Tibial artery (tissue), 4 donors: ENCODE measurements around the gene CTBP1.

Experiments used
- DNase-seq, 2 donors: peaks; one replicate each; pipeline ENCODE4 v3.0.0-alpha.2; 2019
- H3K27ac ChIP-seq, 2 donors: fragments of 200-600 bp; sonication (generic) in 1 of 2; 1 replicate in 1 of 2; 2 replicates in 1 of 2; pipeline ENCODE4 v1.5.1; 2018 to 2019; ENCODE audit warnings: mild to moderate bottlenecking in 1 of 2
- H3K27me3 ChIP-seq, 2 donors: fragments of 200-600 bp; sonication (generic) in 1 of 2; one replicate each; pipeline versions ENCODE4 v1.5.1 to v1.6.0; 2016 to 2019
- H3K36me3 ChIP-seq, 3 donors: fragments of 200-600 bp; sonication (generic) in 2 of 3; one replicate each; pipeline ENCODE4 v1.5.1; 2016 to 2019; ENCODE audit warnings: mild to moderate bottlenecking in 2 of 3
- H3K4me1 ChIP-seq, 4 donors: fragments of 200-600 bp; sonication (generic) in 2 of 4; 1 replicate in 3 of 4; 2 replicates in 1 of 4; pipeline ENCODE4 v1.5.1; 2016 to 2019
- H3K4me3 ChIP-seq, 2 donors: fragments of 200-600 bp; sonication (generic) in 1 of 2; 1 replicate in 1 of 2; 2 replicates in 1 of 2; pipeline ENCODE4 v1.5.1; 2018 to 2019; ENCODE audit warnings: mild to moderate bottlenecking in 2 of 2
- H3K9me3 ChIP-seq, 3 donors: fragments of 200-600 bp; sonication (generic) in 1 of 3; one replicate each; pipeline ENCODE4 v1.5.1; 2016 to 2019
- CTCF ChIP-seq, 2 experiments: fragments of 200-600 bp in 1 of 2; fragments of 450-650 bp in 1 of 2; IDR thresholded peaks; one replicate each; pipeline ENCODE4 v1.5.1; 2017 to 2019; ENCODE audit warnings: antibody characterized with exemption in 2 of 2, mild to moderate bottlenecking in 1 of 2, moderate library complexity in 1 of 2
- intact Hi-C: fragments of 100-400 bp; cut with DNase I; formaldehyde crosslinking; loops from one replicate; pipeline ENCODE4 v1.15.0; 2023; ENCODE audit warnings: low total_unique reads

Gene CTBP1

GRCh38 chr4:1288786-1289185 is 39.9 kb upstream of the CTBP1 start:
- H3K27ac ChIP-seq = peak overlapping the region; percentile 77 to 80
- no peak for DNase-seq
- intact Hi-C loops = loop anchor here (1.0 kb wide), 1 partner anchor 59 kb away; the partner anchor contains the start of gene UVSSA

GRCh38 chr4:1285790-1286553 is 37.0 kb upstream of the CTBP1 start:
- H3K9me3 ChIP-seq = no peaks in the 10 kb centered on the region
- intact Hi-C loops = no loop called here
- H3K27me3 ChIP-seq = no peaks in the 10 kb centered on the region
- H3K4me1 ChIP-seq = peaks cover 4 to 18% (median 10%) of the 10 kb centered on the region in 4 donors
- no peaks in the 10 kb centered on the region for H3K36me3 ChIP-seq
- no peak for DNase-seq
- no peak overlapping the region for H3K4me3 ChIP-seq
- no peak overlapping the region for H3K27ac ChIP-seq
- peak in 1 of 2 experiments; percentile 4 for TF ChIP-seq CTCF (IDR thresholded peaks at IDR 0.05)

More at GRCh38 chr4:1288786-1289185, 39.9 kb upstream of the CTBP1 start:
- Histone ChIP-seq H3K36me3 (no peaks in the 10 kb centered on the region), H3K27me3 (no peaks in the 10 kb centered on the region), H3K4me3 (peak overlapping the region; percentile 78 to 85), H3K4me1 (peaks cover 4 to 44% (median 30%) of the 10 kb centered on the region in 4 donors), H3K9me3 (no peaks in the 10 kb centered on the region)
- TF ChIP-seq CTCF (IDR thresholded peaks at IDR 0.05) = no peak

- intact Hi-C loops = no loop called here
- Histone ChIP-seq H3K4me1 (peaks cover 0 to 11% (median 6%) of the 10 kb centered on the region in 4 donors), H3K27me3 (no peaks in the 10 kb centered on the region), H3K4me3 (no peak overlapping the region), H3K9me3 (no peaks in the 10 kb centered on the region), H3K27ac (no peak overlapping the region), H3K36me3 (no peaks in the 10 kb centered on the region)
- DNase-seq = no peak
- TF ChIP-seq CTCF (IDR thresholded peaks at IDR 0.05) = no peak
Observed at GRCh38 chr4:1285151-1285789, 36.3 kb upstream of the CTBP1 start.

GRCh38 chr4:1283711-1284110 is 34.8 kb upstream of the CTBP1 start:
- no peak overlapping the region for H3K4me3 ChIP-seq
- no peaks in the 10 kb centered on the region for H3K9me3 ChIP-seq
- intact Hi-C loops = no loop called here
- no peak overlapping the region for H3K27ac ChIP-seq
- no peaks in the 10 kb centered on the region for H3K27me3 ChIP-seq
- H3K4me1 ChIP-seq = peaks cover 0 to 3% (median 1%) of the 10 kb centered on the region in 4 donors
- H3K36me3 ChIP-seq = no peaks in the 10 kb centered on the region
- no peak for DNase-seq
- no peak for TF ChIP-seq CTCF (IDR thresholded peaks at IDR 0.05)

GRCh38 chr4:1279253-1279652 is 30.3 kb upstream of the CTBP1 start:
- no peak for TF ChIP-seq CTCF (IDR thresholded peaks at IDR 0.05)
- no peaks in the 10 kb centered on the region for H3K9me3 ChIP-seq
- no peaks in the 10 kb centered on the region for H3K36me3 ChIP-seq
- H3K27ac ChIP-seq = no peak overlapping the region
- no peak for DNase-seq
- H3K27me3 ChIP-seq = no peaks in the 10 kb centered on the region
- no peak overlapping the region for H3K4me3 ChIP-seq
- H3K4me1 ChIP-seq = no peaks in the 10 kb centered on the region
- intact Hi-C loops = no loop called here
